GOT3 (cell line): ENCODE data around the gene MARK4.

ENCODE experiments used
- DNase-seq: peaks from one replicate; lab custom pipeline; 2025; ENCODE audit warnings: mixed read lengths; lab: John Stamatoyannopoulos, UW

The MARK4 gene

DNA sequence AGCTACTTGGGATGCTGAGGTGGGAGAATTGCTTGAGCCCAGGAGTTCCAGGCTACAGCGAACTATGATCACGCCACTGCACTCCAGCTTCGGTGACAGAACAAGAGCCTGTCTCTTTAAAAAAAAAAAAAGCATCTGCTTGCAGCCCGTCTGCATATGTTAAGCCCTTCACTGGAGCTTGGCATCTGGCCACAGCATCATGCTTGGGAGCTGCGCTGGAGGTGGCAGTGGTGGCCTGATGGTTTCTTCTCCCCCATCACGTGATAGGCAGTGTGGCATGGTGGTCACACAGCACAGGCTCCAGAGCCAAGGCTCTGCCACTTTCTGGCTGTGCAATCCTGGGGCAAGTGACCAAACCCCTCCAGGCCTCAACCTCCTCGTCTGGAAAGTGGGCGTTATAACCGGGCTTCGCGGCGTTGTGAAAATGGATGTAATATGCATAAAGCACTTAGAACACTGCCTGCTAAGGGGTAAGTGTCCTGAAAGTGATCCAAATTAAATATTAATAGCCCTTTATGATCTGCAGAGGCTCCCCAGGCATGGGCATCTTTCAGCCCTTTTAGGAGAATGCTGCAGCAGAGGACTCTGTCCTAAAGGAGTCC is 24.4 kb downstream of the MARK4 start:
- DNase-seq, result no peak

DNA sequence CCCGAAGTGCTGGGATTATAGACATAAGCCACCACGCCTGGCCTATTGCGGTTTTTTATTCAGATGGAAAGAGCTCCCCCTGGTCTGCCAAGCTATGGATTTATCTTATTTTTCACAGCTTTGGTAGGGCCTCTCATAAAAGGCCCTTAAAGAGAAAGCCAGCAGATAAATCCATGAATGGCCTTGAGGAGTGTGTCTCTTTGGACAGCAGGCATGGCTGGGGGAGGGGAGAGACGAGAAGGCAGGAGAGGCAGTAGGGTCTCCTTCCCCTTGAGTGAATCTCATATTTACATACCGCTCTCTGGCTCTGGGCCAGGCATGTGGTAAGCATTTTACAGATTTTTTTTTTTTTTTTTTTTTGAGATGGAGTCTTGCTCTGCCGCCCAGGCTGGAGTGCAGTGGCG is 25.2 kb downstream of the MARK4 start:
- DNase-seq, result no peak

DNA sequence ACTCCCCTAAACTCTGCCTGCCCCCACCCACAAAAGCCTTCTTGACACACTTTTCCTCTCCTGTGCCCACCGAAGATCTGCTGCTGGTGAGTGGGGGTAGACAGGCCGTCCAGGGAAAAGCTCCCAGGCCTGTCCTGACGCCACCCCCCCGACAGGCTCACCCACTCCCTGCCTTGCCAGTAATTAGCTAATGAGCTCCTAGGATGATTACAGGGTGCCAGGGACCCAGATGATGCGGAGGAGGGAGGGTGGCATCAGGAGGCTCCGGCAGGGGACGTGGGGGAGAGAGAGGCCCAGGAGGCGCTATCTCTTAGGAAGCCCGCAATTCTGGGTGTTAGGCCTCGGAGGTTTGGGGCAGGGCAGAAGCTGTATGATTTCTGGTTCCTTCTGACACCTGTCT is 27.0 kb downstream of the MARK4 start:
- no peak for DNase-seq

DNA sequence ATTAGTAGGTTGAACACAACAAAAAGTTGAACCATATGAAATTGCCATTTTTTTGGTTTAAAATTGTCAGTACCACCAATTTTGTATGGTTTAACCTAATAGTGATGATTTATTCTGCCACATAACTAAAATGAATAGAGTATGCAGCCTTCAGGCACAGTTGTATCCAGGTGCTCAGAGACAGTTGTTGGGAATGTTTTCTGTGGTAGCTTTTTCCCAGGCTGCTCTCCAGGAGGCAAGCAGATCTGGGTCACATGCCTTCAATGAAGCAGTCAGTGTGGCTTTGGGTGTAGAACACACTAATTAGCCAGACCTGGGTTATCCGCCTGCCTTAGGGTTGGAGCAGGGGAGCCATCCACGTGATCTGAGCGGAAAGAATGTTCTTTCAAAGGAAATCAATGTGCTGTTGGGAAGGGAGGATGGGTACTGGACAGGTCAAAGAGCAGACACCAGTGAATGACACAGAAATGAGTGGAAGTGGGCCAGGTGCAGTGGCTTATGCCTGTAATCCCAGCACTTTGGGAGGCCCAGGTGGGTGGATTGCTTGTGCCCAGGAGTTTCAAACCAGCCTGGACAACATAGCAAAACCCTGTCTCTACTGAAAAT is 28.6 kb downstream of the MARK4 start:
- DNase-seq, result no peak

DNA sequence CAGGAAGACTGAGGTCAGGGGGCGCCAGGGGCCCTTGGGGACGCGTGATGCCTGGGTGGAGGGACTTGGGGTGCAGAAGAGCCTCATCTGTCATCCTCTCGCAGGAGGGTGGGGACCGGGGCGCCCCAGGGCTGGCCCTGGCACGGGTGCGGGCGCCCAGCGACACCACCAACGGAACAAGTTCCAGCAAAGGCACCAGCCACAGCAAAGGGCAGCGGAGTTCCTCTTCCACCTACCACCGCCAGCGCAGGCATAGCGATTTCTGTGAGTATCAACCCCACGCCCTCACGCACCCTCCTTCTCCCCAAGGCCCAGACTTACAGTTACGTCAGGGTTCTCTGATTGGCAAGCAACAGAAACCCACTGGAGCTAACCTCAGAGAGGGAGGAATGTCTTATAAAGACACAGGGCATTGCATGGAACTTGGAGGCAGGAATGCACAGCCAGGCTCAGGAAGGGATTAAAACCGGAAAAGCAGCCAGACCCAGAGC is 29.4 kb downstream of the MARK4 start:
- no peak for DNase-seq

DNA sequence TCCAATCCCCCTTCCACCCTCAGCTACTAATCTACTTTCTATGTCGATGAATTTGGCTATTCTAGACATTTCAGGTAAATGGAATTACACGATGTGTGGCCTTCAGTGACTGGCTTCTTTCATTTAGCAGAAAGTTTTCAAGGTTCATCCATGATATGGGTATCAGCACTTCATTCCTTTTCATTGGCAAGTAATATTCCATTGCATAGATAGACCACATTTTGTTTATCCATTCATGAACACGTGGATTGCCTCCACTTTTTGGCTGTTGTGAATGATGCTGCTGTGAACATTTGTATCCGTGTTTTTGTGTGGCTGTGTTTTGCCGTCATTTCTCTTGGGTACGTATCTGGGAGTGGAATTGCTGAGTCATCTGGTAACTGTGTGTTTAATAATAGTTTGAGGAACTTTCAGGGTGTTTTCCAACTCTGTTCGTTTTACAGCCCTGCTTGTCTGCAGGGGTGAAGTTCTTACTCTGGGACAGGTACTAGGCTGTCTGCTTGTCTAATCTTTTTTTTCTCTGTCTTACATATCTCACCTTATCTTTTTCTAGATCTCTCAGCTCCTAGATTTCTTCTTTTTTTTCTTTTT is 32.5 kb downstream of the MARK4 start:
- no peak for DNase-seq

DNA sequence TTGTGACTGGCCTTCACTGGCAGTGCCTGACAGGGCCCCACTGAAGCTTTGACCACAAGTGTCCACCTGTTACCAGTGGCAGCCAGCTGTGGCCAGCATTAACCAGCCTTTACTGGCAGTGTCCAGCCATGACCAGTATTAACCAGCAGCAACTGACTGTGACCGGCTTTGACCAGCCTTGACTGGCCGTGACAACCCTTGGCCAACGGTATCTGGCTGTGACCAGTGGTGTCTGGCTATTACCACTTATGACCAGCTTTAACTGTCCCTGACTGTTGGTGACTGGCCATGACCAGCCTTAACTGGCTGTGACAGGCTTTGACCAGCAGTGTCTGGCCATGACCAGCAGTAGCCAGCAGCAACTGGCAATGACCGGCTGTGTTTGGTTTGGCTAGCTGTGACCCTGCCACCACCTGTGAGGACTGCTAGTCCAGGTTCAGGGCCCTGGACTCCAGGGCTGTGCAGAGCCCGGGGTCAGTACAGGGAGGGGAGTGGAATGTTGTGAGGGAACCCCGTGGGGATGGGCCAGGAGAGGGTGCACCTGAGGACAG is 39.4 kb downstream of the MARK4 start:
- no peak for DNase-seq

DNA sequence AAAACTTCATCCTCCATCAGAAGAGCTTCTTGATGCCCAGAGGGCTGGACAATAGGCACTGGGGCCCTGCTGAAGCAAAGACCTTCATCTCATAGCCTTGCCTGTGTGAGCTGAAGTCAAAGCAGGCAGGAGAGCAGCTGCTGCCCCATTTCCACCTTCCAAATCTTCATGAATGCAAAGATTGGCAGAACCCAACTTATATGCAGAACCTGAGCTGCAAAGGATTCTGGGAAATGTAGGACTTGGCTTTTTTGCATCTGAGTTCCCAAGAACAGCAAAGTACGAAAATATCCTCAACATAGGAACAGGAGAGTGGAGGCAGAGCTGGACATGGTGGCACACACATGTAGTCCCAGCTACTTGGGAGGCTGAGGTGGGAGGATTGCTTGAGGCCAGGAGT is 40.8 kb downstream of the MARK4 start:
- DNase-seq, result no peak

DNA sequence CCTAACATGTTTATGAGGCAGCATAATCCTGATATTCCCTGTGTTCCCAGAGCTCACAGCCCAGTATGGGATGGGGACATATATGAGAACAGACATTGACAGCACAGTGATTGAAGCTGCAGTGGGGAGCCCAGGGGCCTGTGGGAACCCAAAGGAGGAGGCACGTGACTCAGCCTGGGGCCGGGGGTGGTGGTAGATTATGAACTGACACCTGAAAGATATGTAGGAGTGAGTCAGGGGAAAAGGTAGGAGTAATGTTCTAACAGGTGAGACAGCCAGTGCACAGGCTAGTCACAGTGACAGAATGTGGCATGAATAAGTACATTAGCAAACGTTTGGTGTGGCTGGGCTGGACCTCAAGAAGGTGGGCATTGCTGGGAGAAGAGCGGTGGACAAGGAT is 42.6 kb downstream of the MARK4 start:
- no peak for DNase-seq

DNA sequence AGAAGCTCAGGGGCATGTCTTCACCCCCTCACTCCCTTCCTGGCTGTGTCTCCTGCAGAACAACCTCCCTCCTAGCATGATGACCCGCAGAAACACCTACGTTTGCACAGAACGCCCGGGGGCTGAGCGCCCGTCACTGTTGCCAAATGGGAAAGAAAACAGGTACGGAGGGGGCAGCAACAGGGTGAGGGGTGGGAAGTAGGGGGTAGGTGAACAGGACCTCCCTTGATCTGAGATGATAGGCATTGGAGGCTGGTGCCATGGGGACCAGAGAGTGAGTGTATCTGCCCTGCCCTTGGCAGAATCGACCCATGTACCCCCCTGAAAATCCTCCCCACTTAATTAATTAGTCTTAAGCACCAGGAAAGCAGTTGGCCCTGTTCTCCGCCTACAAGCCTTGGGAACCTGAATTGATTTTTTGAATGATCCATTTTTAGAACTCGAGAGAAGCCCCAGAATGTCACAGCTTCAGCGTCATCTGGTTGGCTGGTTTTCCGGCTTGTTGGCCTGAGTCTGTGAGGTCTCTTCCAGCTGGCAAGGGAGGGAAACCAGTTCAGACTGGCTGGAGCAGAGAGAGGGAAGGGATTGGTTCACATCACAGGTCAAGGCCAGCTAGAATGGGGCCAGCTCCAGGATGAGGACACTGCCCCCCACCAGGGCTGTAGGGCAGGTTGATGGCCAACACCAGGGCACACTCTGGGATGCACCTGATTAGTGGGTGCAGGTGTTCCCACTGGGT is 43.4 kb downstream of the MARK4 start:
- no peak for DNase-seq

DNA sequence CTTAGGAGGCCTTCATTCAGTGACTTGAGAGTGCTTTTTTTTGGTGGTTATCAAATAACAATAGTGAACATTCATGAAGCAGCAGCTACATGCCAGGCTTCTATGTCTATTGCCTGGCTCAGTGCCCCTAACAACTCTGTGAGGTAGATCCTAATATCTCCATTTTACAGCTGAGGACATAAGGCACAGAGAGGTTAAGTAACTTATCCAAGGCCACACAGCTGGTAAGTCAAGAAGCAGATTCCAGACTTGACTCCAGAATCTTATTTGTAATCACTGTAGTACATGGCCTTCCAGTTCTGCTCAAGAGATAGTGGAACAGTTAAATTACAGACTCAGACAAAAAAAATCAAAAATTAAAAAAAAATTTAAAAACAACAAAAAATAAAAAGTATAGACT is 44.8 kb downstream of the MARK4 start:
- DNase-seq, result no peak

DNA sequence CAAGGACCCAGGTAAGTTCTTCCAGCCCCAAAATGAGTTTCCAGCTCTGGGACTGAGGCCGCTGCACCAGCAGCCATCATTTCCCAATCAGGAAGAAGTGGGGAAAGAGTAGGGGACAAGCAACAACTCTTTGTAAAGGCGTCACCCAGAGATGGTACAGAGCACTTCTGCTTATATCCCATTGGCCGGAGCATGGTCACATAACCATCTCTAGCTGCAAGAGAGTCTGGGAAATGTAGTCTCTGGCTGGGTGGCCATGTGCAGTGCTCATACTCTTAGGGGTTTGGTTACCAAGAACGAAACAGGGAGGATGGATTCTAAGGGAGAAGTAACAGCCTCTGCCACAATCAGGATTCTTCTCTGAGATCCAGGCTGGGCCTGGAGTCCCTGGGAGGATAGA is 45.3 kb downstream of the MARK4 start:
- DNase-seq, result no peak

DNA sequence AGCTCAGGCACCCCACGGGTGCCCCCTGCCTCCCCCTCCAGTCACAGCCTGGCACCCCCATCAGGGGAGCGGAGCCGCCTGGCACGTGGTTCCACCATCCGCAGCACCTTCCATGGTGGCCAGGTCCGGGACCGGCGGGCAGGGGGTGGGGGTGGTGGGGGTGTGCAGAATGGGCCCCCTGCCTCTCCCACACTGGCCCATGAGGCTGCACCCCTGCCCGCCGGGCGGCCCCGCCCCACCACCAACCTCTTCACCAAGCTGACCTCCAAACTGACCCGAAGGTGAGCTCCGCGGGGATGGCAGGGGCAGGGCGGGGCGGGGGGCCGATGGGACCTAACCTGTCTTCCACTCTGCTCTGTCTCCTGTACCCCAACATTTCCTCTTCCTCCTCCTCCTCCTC is 46.6 kb downstream of the MARK4 start:
- DNase-seq, result no peak

DNA sequence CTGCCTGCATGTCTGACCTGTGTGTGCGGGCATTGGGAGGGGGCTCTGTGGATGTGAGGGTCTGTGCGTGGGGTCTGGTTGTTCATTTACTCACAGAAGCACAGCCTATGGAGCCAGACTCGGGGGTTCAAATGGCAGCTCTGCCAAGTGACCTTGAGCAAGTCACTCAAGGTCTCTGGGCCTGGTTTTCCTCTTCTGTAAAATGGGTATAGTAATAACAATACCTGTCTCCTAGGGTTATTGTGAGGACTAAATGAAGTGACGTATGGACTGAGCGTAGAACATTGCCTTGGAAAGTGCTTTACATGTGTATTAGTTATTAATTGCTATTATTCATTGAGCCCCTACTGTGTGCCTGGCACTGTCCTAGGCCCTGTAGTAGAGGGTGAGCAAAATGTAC is 47.2 kb downstream of the MARK4 start:
- DNase-seq, result no peak

DNA sequence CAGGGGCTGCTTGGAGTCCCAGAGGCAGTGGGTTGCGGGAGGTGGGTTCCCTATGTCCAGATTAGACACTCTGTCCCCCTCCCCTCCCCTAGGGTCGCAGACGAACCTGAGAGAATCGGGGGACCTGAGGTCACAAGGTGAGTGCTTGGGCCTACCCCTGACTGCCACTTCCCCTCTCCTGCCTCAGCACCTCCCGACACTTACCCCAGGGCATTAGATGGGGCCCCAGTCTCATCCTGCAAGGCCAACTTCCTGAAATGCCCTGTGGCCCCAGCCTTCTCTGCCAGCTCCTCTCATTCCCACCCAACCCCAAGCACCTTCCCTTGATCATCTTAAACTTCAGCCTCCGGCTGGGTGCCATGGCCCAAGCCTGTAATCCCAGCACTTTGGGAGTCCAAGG is 48.6 kb downstream of the MARK4 start:
- DNase-seq, result no peak

DNA sequence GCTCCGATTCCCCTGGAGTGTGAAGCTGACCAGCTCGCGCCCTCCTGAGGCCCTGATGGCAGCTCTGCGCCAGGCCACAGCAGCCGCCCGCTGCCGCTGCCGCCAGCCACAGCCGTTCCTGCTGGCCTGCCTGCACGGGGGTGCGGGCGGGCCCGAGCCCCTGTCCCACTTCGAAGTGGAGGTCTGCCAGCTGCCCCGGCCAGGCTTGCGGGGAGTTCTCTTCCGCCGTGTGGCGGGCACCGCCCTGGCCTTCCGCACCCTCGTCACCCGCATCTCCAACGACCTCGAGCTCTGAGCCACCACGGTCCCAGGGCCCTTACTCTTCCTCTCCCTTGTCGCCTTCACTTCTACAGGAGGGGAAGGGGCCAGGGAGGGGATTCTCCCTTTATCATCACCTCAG is 51.3 kb downstream of the MARK4 start:
- DNase-seq, result no peak

DNA sequence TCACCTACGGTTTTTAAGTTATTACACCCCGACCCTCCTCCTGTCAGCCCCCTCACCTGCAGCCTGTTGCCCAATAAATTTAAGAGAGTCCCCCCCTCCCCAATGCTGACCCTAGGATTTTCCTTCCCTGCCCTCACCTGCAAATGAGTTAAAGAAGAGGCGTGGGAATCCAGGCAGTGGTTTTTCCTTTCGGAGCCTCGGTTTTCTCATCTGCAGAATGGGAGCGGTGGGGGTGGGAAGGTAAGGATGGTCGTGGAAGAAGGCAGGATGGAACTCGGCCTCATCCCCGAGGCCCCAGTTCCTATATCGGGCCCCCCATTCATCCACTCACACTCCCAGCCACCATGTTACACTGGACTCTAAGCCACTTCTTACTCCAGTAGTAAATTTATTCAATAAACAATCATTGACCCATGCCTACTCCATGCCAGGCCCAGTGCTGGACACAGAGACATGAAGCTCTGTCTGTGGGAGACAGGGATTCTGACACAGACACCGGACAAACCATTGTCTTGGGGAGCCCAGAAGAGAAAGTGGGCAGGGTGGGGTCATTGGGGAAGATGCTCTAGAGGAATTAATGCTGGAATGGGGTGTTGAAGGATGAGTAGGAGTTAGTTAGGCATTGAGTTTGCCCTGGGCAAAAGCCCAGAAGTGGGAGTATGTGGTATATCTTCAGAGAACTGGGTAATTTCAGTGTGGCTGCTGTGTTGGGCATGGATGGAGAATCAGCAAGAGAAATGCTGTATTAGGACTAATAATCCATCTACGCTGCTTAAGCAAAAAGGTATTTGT is 52.4 kb downstream of the MARK4 start:
- no peak for DNase-seq

DNA sequence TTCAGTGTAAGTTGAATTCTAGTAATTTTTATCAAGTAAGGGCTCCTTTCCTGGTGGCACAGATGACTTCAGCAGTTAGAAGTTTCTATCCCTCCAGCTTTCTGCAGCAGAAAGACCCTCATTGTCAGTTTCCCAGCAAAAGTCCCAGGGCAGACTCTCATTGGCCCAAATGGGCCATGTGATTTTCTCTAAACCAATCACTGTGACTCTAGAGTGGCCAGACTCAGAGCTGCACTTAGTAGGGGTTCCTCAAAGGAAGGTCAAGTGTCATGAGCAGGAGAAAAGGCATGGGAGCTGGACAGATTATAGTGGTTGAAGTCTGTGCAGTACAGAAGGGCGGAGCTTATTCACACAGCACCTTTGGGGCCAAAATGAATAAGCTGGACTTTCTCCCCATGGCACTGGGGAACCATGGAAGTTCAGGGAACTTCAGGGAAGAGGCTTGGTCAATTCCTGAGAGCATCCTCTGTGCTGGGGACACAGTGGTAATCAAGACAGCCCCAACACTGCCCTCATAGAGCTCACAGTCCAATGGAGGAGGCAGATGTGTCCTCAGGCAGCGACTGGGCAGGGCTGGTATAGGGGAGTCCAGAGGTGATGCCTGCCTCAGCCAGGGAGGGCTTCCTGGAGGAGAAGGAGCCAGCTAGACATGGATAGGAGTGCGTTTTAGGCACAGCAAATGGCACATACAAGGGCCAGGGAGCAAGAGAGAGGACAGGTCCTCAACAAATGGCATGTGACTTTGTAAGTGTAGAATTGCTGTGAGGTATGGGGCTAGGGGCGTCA is 53.3 kb downstream of the MARK4 start:
- DNase-seq, result no peak

DNA sequence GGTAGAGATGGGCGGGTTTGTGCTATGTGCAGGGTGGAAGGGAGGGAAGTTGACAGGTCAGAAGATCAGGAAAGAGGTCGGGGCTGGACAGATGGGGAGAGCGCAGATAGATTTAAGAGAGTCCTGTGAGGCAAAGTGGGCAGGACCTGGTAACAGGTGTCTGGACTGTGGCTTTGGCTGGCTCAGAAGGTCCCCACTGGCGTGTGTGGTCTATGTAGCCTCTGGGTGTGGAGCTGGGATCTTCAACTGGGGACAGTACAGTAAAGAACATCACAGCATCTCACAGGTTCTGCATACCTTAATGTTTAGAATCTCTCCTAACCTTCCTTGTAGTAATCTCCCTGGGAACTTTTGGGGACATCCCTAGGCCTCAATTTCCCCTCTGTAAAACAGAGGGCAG is 53.9 kb downstream of the MARK4 start:
- DNase-seq, result no peak

DNA sequence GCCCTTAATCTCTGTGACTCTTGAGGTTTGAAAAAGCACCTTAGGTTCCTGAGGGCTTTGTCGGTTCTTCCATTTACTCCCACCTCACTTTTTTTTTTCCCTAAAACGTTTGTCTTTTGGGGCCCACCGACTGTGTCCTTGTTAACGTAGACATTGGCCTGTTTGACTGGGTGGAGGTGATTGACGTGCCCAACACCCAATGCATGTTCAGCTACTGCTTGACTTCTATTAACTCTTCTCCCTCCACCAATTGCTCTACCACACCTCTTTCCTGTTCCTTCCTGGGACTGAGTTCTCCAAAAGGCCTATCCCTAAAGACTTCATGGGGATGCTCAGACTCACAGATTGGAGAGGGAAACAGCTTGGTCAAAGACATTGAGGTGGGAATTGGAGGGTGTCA is 54.4 kb downstream of the MARK4 start:
- DNase-seq, result no peak

DNA sequence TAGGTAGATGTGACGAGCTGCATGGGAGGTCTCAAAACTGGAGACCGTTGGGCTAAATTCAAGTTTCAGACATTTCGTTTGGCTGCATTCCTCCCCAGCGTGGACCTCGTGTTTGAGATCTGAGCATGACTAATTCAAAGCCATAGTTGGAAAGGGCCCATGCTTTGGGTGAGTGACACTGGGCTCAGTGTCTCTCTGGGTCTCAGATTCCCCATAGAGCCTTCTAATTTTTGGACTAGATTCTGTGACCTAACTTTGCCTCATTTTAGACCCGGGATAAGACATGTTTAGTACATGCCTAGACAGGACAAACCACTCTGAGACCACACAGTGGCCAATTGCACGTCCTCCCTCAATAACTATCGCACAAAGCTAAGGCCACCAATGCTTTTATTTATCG is 55.0 kb downstream of the MARK4 start:
- no peak for DNase-seq
